Parathyroid adenoma (tissue), 2 donors: ENCODE data around the gene C1QL1.

ENCODE experiments used
- H2AFZ ChIP-seq: fragments of 300-600 bp; sonication (generic); one replicate; pipeline ENCODE4 v1.7.0; 2017; ENCODE audit warnings: antibody characterized with exemption, mild to moderate bottlenecking
- H3K27ac ChIP-seq: fragments of 300-600 bp; sonication (generic); one replicate; pipeline ENCODE4 v1.7.0; 2017
- H3K27me3 ChIP-seq: fragments of 300-600 bp; sonication (generic); one replicate; pipeline ENCODE4 v1.7.0; 2017; ENCODE audit warnings: low read length; ENCODE audit not compliant: control insufficient read depth, insufficient read depth
- H3K36me3 ChIP-seq: fragments of 300-600 bp; sonication (generic); one replicate; pipeline ENCODE4 v1.7.0; 2017; ENCODE audit warnings: low read length; ENCODE audit not compliant: control insufficient read depth, insufficient read depth
- H3K4me1 ChIP-seq: fragments of 300-600 bp; sonication (generic); one replicate; pipeline ENCODE4 v1.7.0; 2017; ENCODE audit warnings: control low read depth
- H3K4me2 ChIP-seq: fragments of 300-600 bp; sonication (generic); one replicate; pipeline ENCODE4 v1.7.0; 2017; ENCODE audit warnings: low read length
- H3K4me3 ChIP-seq: fragments of 300-600 bp; sonication (generic); one replicate; pipeline ENCODE4 v1.7.0; 2017; ENCODE audit warnings: low read depth, low read length
- H3K79me2 ChIP-seq: fragments of 300-600 bp; sonication (generic); one replicate; pipeline ENCODE4 v1.7.0; 2017; ENCODE audit warnings: control low read depth
- H3K9ac ChIP-seq: fragments of 300-600 bp; sonication (generic); one replicate; pipeline ENCODE4 v1.7.0; 2017; ENCODE audit warnings: mild to moderate bottlenecking
- H3K9me3 ChIP-seq: fragments of 300-600 bp; sonication (generic); one replicate; pipeline ENCODE4 v1.7.0; 2017; ENCODE audit warnings: low read length; ENCODE audit not compliant: control insufficient read depth
- CTCF ChIP-seq: fragments of 300-600 bp; sonication (generic); IDR thresholded peaks from one replicate; pipeline ENCODE4 v1.7.0; 2017; ENCODE audit warnings: antibody characterized with exemption, mild to moderate bottlenecking
- donor health status: primary hyperparathyroidism.

Gene C1QL1

GRCh38 chr17:44933824-44934744 lies 34.0 kb downstream of the C1QL1 start:
- no peak overlapping the region for H2AFZ ChIP-seq
- no peaks in the 10 kb centered on the region for H3K9me3 ChIP-seq
- no peaks in the 10 kb centered on the region for H3K79me2 ChIP-seq
- TF ChIP-seq CTCF, result no peak
- no peaks in the 10 kb centered on the region for H3K36me3 ChIP-seq
- H3K27me3 ChIP-seq, result no peaks in the 10 kb centered on the region
- no peak overlapping the region for H3K27ac ChIP-seq
- H3K4me3 ChIP-seq, result no peak overlapping the region
- no peaks in the 10 kb centered on the region for H3K4me1 ChIP-seq
- H3K9ac ChIP-seq, result no peak overlapping the region
- no peak overlapping the region for H3K4me2 ChIP-seq

GRCh38 chr17:44932787-44933097 lies 35.4 kb downstream of the C1QL1 start:
- H3K9me3 ChIP-seq, result no peaks in the 10 kb centered on the region
- no peak overlapping the region for H3K9ac ChIP-seq
- H3K27ac ChIP-seq, result no peak overlapping the region
- H3K36me3 ChIP-seq, result no peaks in the 10 kb centered on the region
- H3K4me3 ChIP-seq, result no peak overlapping the region
- no peaks in the 10 kb centered on the region for H3K79me2 ChIP-seq
- no peak overlapping the region for H3K4me2 ChIP-seq
- no peaks in the 10 kb centered on the region for H3K4me1 ChIP-seq
- H3K27me3 ChIP-seq, result no peaks in the 10 kb centered on the region
- TF ChIP-seq CTCF, result no peak
- no peak overlapping the region for H2AFZ ChIP-seq

GRCh38 chr17:44932096-44932786 lies 35.9 kb downstream of the C1QL1 start:
- Histone ChIP-seq H3K36me3 (no peaks in the 10 kb centered on the region), H3K9ac (no peak overlapping the region), H3K79me2 (no peaks in the 10 kb centered on the region), H3K27ac (no peak overlapping the region), H3K27me3 (no peaks in the 10 kb centered on the region), H3K4me2 (no peak overlapping the region), H2AFZ (no peak overlapping the region), H3K9me3 (no peaks in the 10 kb centered on the region), H3K4me1 (no peaks in the 10 kb centered on the region), H3K4me3 (no peak overlapping the region)
- TF ChIP-seq CTCF, result no peak

- H3K27ac ChIP-seq, result no peak overlapping the region
- no peaks in the 10 kb centered on the region for H3K36me3 ChIP-seq
- H3K4me2 ChIP-seq, result no peak overlapping the region
- no peaks in the 10 kb centered on the region for H3K9me3 ChIP-seq
- no peak overlapping the region for H3K9ac ChIP-seq
- no peak overlapping the region for H3K4me3 ChIP-seq
- no peaks in the 10 kb centered on the region for H3K4me1 ChIP-seq
- no peak for TF ChIP-seq CTCF
- H3K79me2 ChIP-seq, result no peaks in the 10 kb centered on the region
- no peak overlapping the region for H2AFZ ChIP-seq
- H3K27me3 ChIP-seq, result no peaks in the 10 kb centered on the region
These were observed 36.7 kb downstream of the C1QL1 start for GRCh38 chr17:44931376-44931775.
